A549 (cell line): ENCODE measurements around the gene GLB1L2.

Source experiments
- CTCF ChIP-seq: fragments of >200 bp; sonication (Bioruptor Twin); formaldehyde crosslinking; IDR thresholded peaks from 3 replicates; pipeline ENCODE4 v1.5.1; 2016
- PBX3 ChIP-seq: IDR thresholded peaks from 2 replicates; pipeline ENCODE4 v1.6.1; 2012
- SMC3 ChIP-seq: fragments of >200 bp; sonication (Bioruptor Twin); formaldehyde crosslinking; IDR thresholded peaks from 3 replicates; pipeline ENCODE4 v1.6.1; 2018; ENCODE audit warnings: inconsistent platforms

GRCh38 chr11:134349802-134350355 is 18.1 kb downstream of the GLB1L2 start:
- TF ChIP-seq CTCF, result no peak
- no peak for TF ChIP-seq PBX3
- TF ChIP-seq SMC3, result no peak
